A375 (cell line): ENCODE data around the gene UQCRC2. TPM values are rescaled to one million over a fixed set of nuclear protein-coding genes. Genes with fewer than 3 reads are reported as not detected.

Experiments used
- total RNA-seq: library from RNA; depleted of rRNA; stranded (reverse); fragments of >200 nt; shearing (Covaris generic); gene quantifications from 2 replicates; pipeline ENCODE4 v1.2.3, GENCODE V29; 2014; rRNA removed

The UQCRC2 gene
- total RNA-seq = 92.2 and 102 TPM in 2 replicates

DNA sequence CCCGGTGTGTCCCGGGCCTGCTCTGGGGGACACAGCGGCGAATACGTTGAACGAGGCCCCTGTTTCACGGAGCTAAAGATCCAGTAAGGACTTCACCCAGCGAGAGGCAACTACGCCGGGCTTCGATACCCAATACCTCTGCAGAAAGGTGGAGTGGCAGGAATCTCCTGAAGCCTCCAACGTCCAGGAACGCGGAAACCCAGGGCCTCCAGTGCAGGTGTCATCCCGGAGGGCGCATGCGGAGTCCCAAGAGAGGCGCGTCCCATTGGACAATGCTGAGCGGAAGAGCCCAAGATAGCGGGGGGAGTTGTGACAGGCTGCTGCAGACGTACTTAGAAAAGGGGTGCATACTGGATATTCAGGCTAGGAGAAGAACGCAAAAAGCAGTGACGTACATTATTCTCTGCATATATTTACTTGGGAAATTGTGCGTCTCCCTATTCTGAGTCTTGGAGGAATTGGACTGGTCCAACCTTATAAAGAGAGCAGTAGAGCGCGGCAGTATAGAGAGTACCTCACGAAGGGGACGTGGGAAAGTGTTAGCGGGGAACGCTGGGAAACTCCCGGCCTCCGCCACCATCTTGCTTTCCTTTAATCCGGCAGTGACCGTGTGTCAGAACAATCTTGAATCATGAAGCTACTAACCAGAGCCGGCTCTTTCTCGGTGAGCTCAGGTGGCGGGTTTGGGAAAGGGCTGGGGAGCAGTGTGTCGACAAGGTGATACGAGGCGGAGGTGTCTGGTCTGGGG lies at the start of gene UQCRC2:
Gene UQCRC2, plus strand, starts transcription at position 569 of the 748 bp plus-strand sequence. Its CDS starts 63 bp downstream, at position 632.

GRCh38 chr16:22007509-22008214 lies 54.5 kb downstream of the UQCRC2 start, which contains the start of gene MOSMO:
TSS of gene MOSMO (plus strand) at chr16:22008111. CDS start at chr16:22008302, 191 bp downstream.

Other genes starting within 250 kb of the UQCRC2 start
- gene NPIPB4, start 95.6 kb upstream of the UQCRC2 start, total RNA-seq = 15.9 and 20.0 TPM in 2 replicates
- not detected in 2 replicates for gene PDZD9, start 47.8 kb downstream of the UQCRC2 start, total RNA-seq
- 78.3 and 79.1 TPM in 2 replicates for gene MOSMO, start 54.8 kb downstream of the UQCRC2 start, total RNA-seq
- 0.04 and 0.37 TPM in 2 replicates for gene VWA3A, start 139.2 kb downstream of the UQCRC2 start, total RNA-seq
- gene SDR42E2, start 209.1 kb downstream of the UQCRC2 start, total RNA-seq = not detected in 2 replicates